ENCODE measurements around the gene CYBC1. TPM values are rescaled to one million over a fixed set of nuclear protein-coding genes. Genes with fewer than 3 reads are reported as not detected.

CYBC1 gene
- total and polyA plus RNA-seq, 2 of the 8 experiments (the other 6 are each of a cell fraction or from before 2014, with no cell fraction given) = 74.6 to 81.4 TPM

DNA sequence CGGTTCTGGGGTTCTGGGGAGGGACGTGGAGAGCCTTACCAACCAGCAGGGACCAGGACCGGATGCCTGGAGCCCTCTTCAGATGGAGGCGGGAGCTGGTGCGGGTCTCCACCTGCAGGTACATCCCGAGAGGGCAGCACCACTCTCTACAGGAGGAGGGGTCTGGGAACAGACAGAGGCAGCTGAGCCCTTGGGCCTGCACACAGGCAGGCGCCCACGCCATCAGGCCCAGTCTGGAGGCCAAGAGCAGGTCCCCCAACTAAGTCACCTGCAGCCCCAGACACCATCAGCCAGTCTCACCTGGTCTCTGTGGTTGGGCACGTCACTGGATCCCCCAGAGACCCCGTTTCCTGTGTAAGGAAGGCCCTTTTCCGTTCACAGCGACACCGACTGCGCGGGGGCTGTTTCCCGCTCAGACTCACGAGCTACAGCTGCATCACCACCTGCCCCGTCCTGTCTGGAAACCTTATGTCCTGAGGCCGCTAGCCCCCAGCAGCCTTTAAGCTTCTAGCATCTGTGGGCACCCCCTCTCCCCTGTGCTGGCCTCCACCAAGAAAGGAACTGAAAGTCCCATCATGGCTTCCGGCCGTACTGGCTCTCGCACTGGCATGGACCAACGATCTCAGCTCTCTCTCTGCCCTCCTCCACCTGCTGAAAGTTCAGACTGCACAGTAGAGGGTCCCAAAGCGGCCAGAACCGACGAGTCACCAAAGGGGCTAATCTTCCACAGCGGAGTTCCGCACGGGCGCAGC is 1.2 kb downstream of the CYBC1 start (continued):
- TF ChIP-seq POLR2A (IDR thresholded peaks at IDR 0.05; ENCODE audit: control extremely low read depth in 1 of 2, low read depth in 2 of 2, low read length in 2 of 2) (peak in 1 of 2 experiments; percentile 28; a peak in 1 of 3 replicates), JUND (IDR thresholded peaks at IDR 0.05; ENCODE audit: low read length) (no peak), GABPA (IDR thresholded peaks at IDR 0.05; ENCODE audit: borderline replicate concordance, insufficient read depth, low read length) (no peak), RAD21 (IDR thresholded peaks at IDR 0.05 in 1 of 2, conservative IDR thresholded peaks at IDR 0.05 in 1 of 2; ENCODE audit: low read depth in 2 of 2, low read length in 2 of 2) (peak; percentile 11 to 33; a peak in 3 of 4 replicates)
- TF ChIP-seq, protein P1, sequence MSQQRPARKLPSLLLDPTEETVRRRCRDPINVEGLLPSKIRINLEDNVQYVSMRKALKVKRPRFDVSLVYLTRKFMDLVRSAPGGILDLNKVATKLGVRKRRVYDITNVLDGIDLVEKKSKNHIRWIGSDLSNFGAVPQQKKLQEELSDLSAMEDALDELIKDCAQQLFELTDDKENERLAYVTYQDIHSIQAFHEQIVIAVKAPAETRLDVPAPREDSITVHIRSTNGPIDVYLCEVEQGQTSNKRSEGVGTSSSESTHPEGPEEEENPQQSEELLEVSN (IDR thresholded peaks at IDR 0.05) = no peak; the same call in 1 of the 2 replicates
- TF ChIP-seq, protein P2, sequence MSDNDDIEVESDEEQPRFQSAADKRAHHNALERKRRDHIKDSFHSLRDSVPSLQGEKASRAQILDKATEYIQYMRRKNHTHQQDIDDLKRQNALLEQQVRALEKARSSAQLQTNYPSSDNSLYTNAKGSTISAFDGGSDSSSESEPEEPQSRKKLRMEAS (IDR thresholded peaks at IDR 0.05) = peak; percentile 13; the same call in 1 of the 2 replicates

All from H1 (cell line).